ENCODE results near the gene TRERF1. TPM values are rescaled to one million over a fixed set of nuclear protein-coding genes. Genes with fewer than 3 reads are reported as not detected.

The TRERF1 gene
- total and polyA plus RNA-seq, 2 of the 4 experiments (the other 2 are of a cell fraction): 6.3 to 9.9 TPM

- WGBS, 2 experiments (ENCODE audit: extremely low coverage in 2 of 2, insufficient read length in 1 of 2): 83% methylated on average over 1 of the region's 6 CpGs; no CpG with 5 or more reads in 1 of the 2 experiments
- Histone ChIP-seq H3K4me1 (ENCODE audit: control insufficient read depth, insufficient read depth, low read length) (peaks cover 9% of the 10 kb centered on the region), H4K8ac (ENCODE audit: low read depth in 2 of 2, low read length in 2 of 2) (no peak overlapping the region), H3K36me3 (ENCODE audit: control insufficient read depth, insufficient read depth, low read length) (no peaks in the 10 kb centered on the region), H2AK5ac (ENCODE audit: low read depth, low read length) (peak overlapping the region; percentile 51; the same call in 1 of the 2 replicates), H2AK9ac (replicated peaks; ENCODE audit: low read depth, low read length, poor library complexity) (peak overlapping the region; percentile 20), H2BK20ac (ENCODE audit: low read depth, low read length) (no peak overlapping the region), H3K9me3 (ENCODE audit: control insufficient read depth, insufficient read depth, low read length) (no peaks in the 10 kb centered on the region), H2AFZ (replicated peaks; ENCODE audit: low read length, poor library complexity) (no peak overlapping the region), H3K23ac (ENCODE audit: low read depth, low read length) (no peak overlapping the region), H3K4me3 (ENCODE audit: insufficient read depth, low read depth, low read length) (no peak overlapping the region), H4K91ac (ENCODE audit: insufficient read depth, low read depth, low read length) (no peak overlapping the region; the same call in 1 of the 2 replicates), H3K79me1 (ENCODE audit: low read depth in 1 of 2, low read length in 2 of 2) (no peaks in the 10 kb centered on the region), H3K4me2 (ENCODE audit: low read depth, low read length) (no peak overlapping the region), H3K9ac (ENCODE audit: low read depth, low read length) (no peak overlapping the region), H3K18ac (ENCODE audit: low read depth, low read length) (no peak overlapping the region), H3K27ac (ENCODE audit: insufficient read depth, low read length) (no peak overlapping the region), H4K5ac (ENCODE audit: low read depth, low read length) (no peak overlapping the region), H3K9me1 (ENCODE audit: insufficient read depth, low read length) (no peaks in the 10 kb centered on the region), H2BK5ac (ENCODE audit: low read depth, low read length, poor library complexity, severe bottlenecking) (no peak overlapping the region), H3K14ac (replicated peaks; ENCODE audit: low read depth, low read length) (no peak overlapping the region), H3K27me3 (ENCODE audit: control insufficient read depth, insufficient read depth, low read length) (no peaks in the 10 kb centered on the region; the same call in 1 of the 2 replicates), H2BK15ac (ENCODE audit: low read depth, low read length) (no peak overlapping the region), H3K56ac (ENCODE audit: extremely low read depth, insufficient read depth, low read length) (no peak overlapping the region), H2BK120ac (ENCODE audit: low read depth, low read length) (no peak overlapping the region), H4K20me1 (ENCODE audit: insufficient read depth, low read length) (no peaks in the 10 kb centered on the region), H3K4ac (ENCODE audit: low read depth, low read length) (no peak overlapping the region)
- in situ Hi-C loops (cut with MboI; ENCODE audit: low sequenced_read_pairs) (no loop called here), intact Hi-C loops (cut with micrococcal nuclease) (no loop called here), dilution Hi-C loops (cut with HindIII; ENCODE audit: low sequenced_read_pairs, unreplicated experiment) (no loop called here)
- no TSS peak for BruUV-seq (replicated peaks)
- ChIA-PET CTCF (interaction anchor here (1.3 kb wide), 1 partner anchor 46 kb away, joined by 4 read pairs; no protein-coding TSS in a partner anchor), POLR2A (ENCODE audit: unreplicated experiment) (interaction anchor here (0.5 kb wide), 1 partner anchor 105 kb away, joined by 3 read pairs; no protein-coding TSS in a partner anchor)
- ATAC-seq (ENCODE audit: low read depth): no peak
- DNase-seq: no peak
- TF ChIP-seq CHD1 (IDR thresholded peaks at IDR 0.05; ENCODE audit: low read depth, low read length): no peak
- TF ChIP-seq SMC3 (IDR thresholded peaks at IDR 0.05; ENCODE audit: low read depth, low read length): no peak
- no peak for TF ChIP-seq RFX5 (IDR thresholded peaks at IDR 0.05; ENCODE audit: low read depth, low read length)
- TF ChIP-seq MXI1 (IDR thresholded peaks at IDR 0.05; ENCODE audit: borderline replicate concordance, low read depth, low read length): no peak
- TF ChIP-seq RCOR1 (IDR thresholded peaks at IDR 0.05; ENCODE audit: insufficient replicate concordance, low read length): no peak
- TF ChIP-seq CEBPB (IDR thresholded peaks at IDR 0.05; ENCODE audit: low read depth, low read length): no peak
- no peak for TF ChIP-seq NFE2L2 (IDR thresholded peaks at IDR 0.05; ENCODE audit: low read depth, low read length)
- no peak for TF ChIP-seq FOS (IDR thresholded peaks at IDR 0.05; ENCODE audit: low read depth, low read length)
- no peak for TF ChIP-seq POLR2A (IDR thresholded peaks at IDR 0.05; ENCODE audit: low read depth, low read length)
- no peak for TF ChIP-seq ELK1 (IDR thresholded peaks at IDR 0.05; ENCODE audit: borderline replicate concordance, low read depth, low read length)
- TF ChIP-seq USF2 (IDR thresholded peaks at IDR 0.05; ENCODE audit: low read depth, low read length): no peak
- no peak for TF ChIP-seq RAD21 (IDR thresholded peaks at IDR 0.05; ENCODE audit: low read length)
- TF ChIP-seq MAZ (IDR thresholded peaks at IDR 0.05; ENCODE audit: borderline replicate concordance, low read depth, low read length): no peak
Measured at GRCh38 chr6:42188406-42188805, 263.3 kb downstream of the TRERF1 start.

All from IMR-90 (cell line).